ENCODE data around the gene TBC1D14. TPM values are rescaled to one million over a fixed set of nuclear protein-coding genes. Genes with fewer than 3 reads are reported as not detected.

The TBC1D14 gene
- total RNA-seq, 2 experiments from 2014 or later: 38.4 to 44.1 TPM

GRCh38 chr4:6933691-6934430, 24.2 kb downstream of the TBC1D14 start:
- intact Hi-C loops (cut with micrococcal nuclease; ENCODE audit: unreplicated experiment): no loop called here
- no peak overlapping the region for H2AFZ ChIP-seq (ENCODE audit: low read length)
- H3K9me2 ChIP-seq (ENCODE audit: insufficient read depth, low read length): no peaks in the 10 kb centered on the region
- no peak overlapping the region for H3K4me3 ChIP-seq (ENCODE audit: low read depth, low read length, poor library complexity, severe bottlenecking)
- peaks cover 9% of the 10 kb centered on the region; the same call in 1 of the 2 replicates for H3K36me3 ChIP-seq (ENCODE audit: insufficient read depth, low read length)
- H3K9me3 ChIP-seq (ENCODE audit: low read length): 0 out of 2 replicates have a peak, but pooled peaks cover 5% of the 10 kb centered on the region
- CTCF ChIA-PET (ENCODE audit: unreplicated experiment): no interaction called here
- TF ChIP-seq EZH2phosphoT487 (IDR thresholded peaks at IDR 0.05; ENCODE audit: borderline replicate concordance, low read depth, low read length) (no peak), CTCF (conservative IDR thresholded peaks at IDR 0.05; ENCODE audit: low read length) (no peak)
- POLR2A ChIA-PET: no interaction called here
- DNase-seq (ENCODE audit: low spot score): no peak
- H3K27ac ChIP-seq (ENCODE audit: low read depth, low read length, poor library complexity, severe bottlenecking): no peak overlapping the region
- H3K4me2 ChIP-seq (ENCODE audit: low read length): no peak overlapping the region
- H4K20me1 ChIP-seq (ENCODE audit: insufficient read depth, low read length): no peaks in the 10 kb centered on the region
- peaks cover 10% of the 10 kb centered on the region for H3K4me1 ChIP-seq (ENCODE audit: insufficient read depth, low read length, poor library complexity, severe bottlenecking)
- H3K79me2 ChIP-seq (ENCODE audit: insufficient read depth, low read depth, low read length): no peaks in the 10 kb centered on the region
- no TSS peak for BruUV-seq (replicated peaks)

GRCh38 chr4:6935965-6936364, 26.3 kb downstream of the TBC1D14 start:
- Histone ChIP-seq H2AFZ (ENCODE audit: low read length) (no peak overlapping the region), H3K4me1 (ENCODE audit: insufficient read depth, low read length, poor library complexity, severe bottlenecking) (peaks cover 31% of the 10 kb centered on the region), H3K9me3 (ENCODE audit: low read length) (0 out of 2 replicates have a peak, but pooled peaks cover 5% of the 10 kb centered on the region), H3K9me2 (ENCODE audit: insufficient read depth, low read length) (no peaks in the 10 kb centered on the region), H3K36me3 (ENCODE audit: insufficient read depth, low read length) (peaks cover 9% of the 10 kb centered on the region; the same call in 1 of the 2 replicates), H3K79me2 (ENCODE audit: insufficient read depth, low read depth, low read length) (no peaks in the 10 kb centered on the region), H4K20me1 (ENCODE audit: insufficient read depth, low read length) (no peaks in the 10 kb centered on the region), H3K4me2 (ENCODE audit: low read length) (no peak overlapping the region), H3K4me3 (ENCODE audit: low read depth, low read length, poor library complexity, severe bottlenecking) (no peak overlapping the region), H3K27ac (ENCODE audit: low read depth, low read length, poor library complexity, severe bottlenecking) (no peak overlapping the region)
- intact Hi-C loops (cut with micrococcal nuclease; ENCODE audit: unreplicated experiment): no loop called here
- ChIA-PET CTCF (ENCODE audit: unreplicated experiment) (no interaction called here), POLR2A (interaction anchor here (1.0 kb wide), 1 partner anchor 134 kb away, joined by 6 read pairs; no protein-coding TSS in a partner anchor)
- DNase-seq (ENCODE audit: low spot score): no peak
- no TSS peak for BruUV-seq (replicated peaks)
- TF ChIP-seq EZH2phosphoT487 (IDR thresholded peaks at IDR 0.05; ENCODE audit: borderline replicate concordance, low read depth, low read length): no peak
- no peak for TF ChIP-seq CTCF (conservative IDR thresholded peaks at IDR 0.05; ENCODE audit: low read length)

GRCh38 chr4:6937201-6937600, 27.6 kb downstream of the TBC1D14 start:
- intact Hi-C loops (cut with micrococcal nuclease; ENCODE audit: unreplicated experiment): no loop called here
- Histone ChIP-seq H3K79me2 (ENCODE audit: insufficient read depth, low read depth, low read length) (no peaks in the 10 kb centered on the region), H3K9me3 (ENCODE audit: low read length) (0 out of 2 replicates have a peak, but pooled peaks cover 5% of the 10 kb centered on the region), H3K27ac (ENCODE audit: low read depth, low read length, poor library complexity, severe bottlenecking) (no peak overlapping the region), H3K36me3 (ENCODE audit: insufficient read depth, low read length) (peaks cover 9% of the 10 kb centered on the region; the same call in 1 of the 2 replicates), H3K4me3 (ENCODE audit: low read depth, low read length, poor library complexity, severe bottlenecking) (no peak overlapping the region), H2AFZ (ENCODE audit: low read length) (no peak overlapping the region), H3K4me1 (ENCODE audit: insufficient read depth, low read length, poor library complexity, severe bottlenecking) (peaks cover 43% of the 10 kb centered on the region), H4K20me1 (ENCODE audit: insufficient read depth, low read length) (no peaks in the 10 kb centered on the region), H3K4me2 (ENCODE audit: low read length) (no peak overlapping the region), H3K9me2 (ENCODE audit: insufficient read depth, low read length) (no peaks in the 10 kb centered on the region)
- ChIA-PET CTCF (ENCODE audit: unreplicated experiment) (no interaction called here), POLR2A (no interaction called here)
- no peak for DNase-seq (ENCODE audit: low spot score)
- no peak for TF ChIP-seq CTCF (conservative IDR thresholded peaks at IDR 0.05; ENCODE audit: low read length)
- TF ChIP-seq EZH2phosphoT487 (IDR thresholded peaks at IDR 0.05; ENCODE audit: borderline replicate concordance, low read depth, low read length): no peak
- no TSS peak for BruUV-seq (replicated peaks)
